Neuronal stem cell (in vitro differentiated cells): ENCODE measurements around the gene TRMT2B.
A peak's percentile ranks its signal among the peaks of the same experiment; 100 is the strongest.

ENCODE experiments used
- DNase-seq: peaks from one replicate; pipeline ENCODE4 v3.0.0-alpha.2; 2013; ENCODE audit warnings: low spot score
- H2AFZ ChIP-seq: one replicate; pipeline ENCODE4 v1.6.1; 2013; ENCODE audit warnings: mild to moderate bottlenecking, low read length, inconsistent platforms
- H2AK5ac ChIP-seq: 2 replicates; pipeline ENCODE4 v1.6.1; 2013; ENCODE audit warnings: low read depth, mild to moderate bottlenecking, inconsistent platforms, low read length, moderate library complexity, mixed read lengths
- H2BK120ac ChIP-seq: 2 replicates; pipeline ENCODE4 v1.6.1; 2013; ENCODE audit warnings: low read depth, mild to moderate bottlenecking, inconsistent platforms, low read length, moderate library complexity, mixed read lengths
- H2BK12ac ChIP-seq: one replicate; pipeline ENCODE4 v1.6.1; 2013; ENCODE audit warnings: low read length, inconsistent platforms
- H2BK15ac ChIP-seq: 2 replicates; pipeline ENCODE4 v1.6.1; 2013; ENCODE audit warnings: mild to moderate bottlenecking, low read length, inconsistent platforms, mixed read lengths
- H2BK5ac ChIP-seq: one replicate; pipeline ENCODE4 v1.6.1; 2013; ENCODE audit warnings: inconsistent platforms, mild to moderate bottlenecking, low read length, moderate library complexity
- H3K14ac ChIP-seq: one replicate; pipeline ENCODE4 v1.6.1; 2013; ENCODE audit warnings: low read length, inconsistent platforms
- H3K18ac ChIP-seq: 2 replicates; pipeline ENCODE4 v1.6.1; 2013; ENCODE audit warnings: low read length, inconsistent platforms
- H3K23ac ChIP-seq: 2 replicates; pipeline ENCODE4 v1.6.1; 2013; ENCODE audit warnings: low read depth, mild to moderate bottlenecking, mixed read lengths, low read length, inconsistent platforms; ENCODE audit not compliant: poor library complexity
- H3K27ac ChIP-seq: replicated peaks from 3 replicates; pipeline ENCODE4 v1.5.1; 2013; ENCODE audit warnings: low read length, inconsistent platforms
- H3K27me3 ChIP-seq, 3 experiments: 2 replicates each; pipeline ENCODE4 v1.6.1; 2013; ENCODE audit warnings: low read length in 3 of 3, mild to moderate bottlenecking in 2 of 3, inconsistent platforms in 1 of 3, low read depth in 1 of 3, mixed read lengths in 1 of 3, moderate library complexity in 1 of 3; ENCODE audit not compliant: control insufficient read depth in 3 of 3, insufficient read depth in 3 of 3
- H3K36me3 ChIP-seq, 2 donors: replicated peaks in 1 of 2; 2 replicates each; pipeline ENCODE4 v1.6.1; 2013; ENCODE audit warnings: low read length in 2 of 2; ENCODE audit not compliant: control insufficient read depth in 2 of 2, insufficient read depth in 2 of 2
- H3K4ac ChIP-seq: 2 replicates; pipeline ENCODE4 v1.6.1; 2013; ENCODE audit warnings: inconsistent platforms, mild to moderate bottlenecking, low read length, moderate library complexity
- H3K4me1 ChIP-seq, 2 donors: 1 replicate in 1 of 2; 2 replicates in 1 of 2; pipeline ENCODE4 v1.6.1; 2013; ENCODE audit warnings: low read length in 2 of 2, low read depth in 1 of 2; ENCODE audit not compliant: control insufficient read depth in 2 of 2, insufficient read depth in 1 of 2
- H3K4me2 ChIP-seq: one replicate; pipeline ENCODE4 v1.6.1; 2013; ENCODE audit warnings: mild to moderate bottlenecking, low read length, inconsistent platforms; ENCODE audit not compliant: insufficient read depth, poor library complexity, severe bottlenecking
- H3K4me3 ChIP-seq, 2 donors: 2 replicates each; pipeline ENCODE4 v1.5.1; 2013; ENCODE audit warnings: low read length in 2 of 2, mild to moderate bottlenecking in 2 of 2, inconsistent platforms in 1 of 2, moderate library complexity in 1 of 2
- H3K79me1 ChIP-seq: one replicate; pipeline ENCODE4 v1.6.1; 2013; ENCODE audit warnings: low read depth, mild to moderate bottlenecking, inconsistent platforms, low read length, moderate library complexity
- H3K9ac ChIP-seq: one replicate; pipeline ENCODE4 v1.6.1; 2013; ENCODE audit warnings: mild to moderate bottlenecking, low read depth, low read length, inconsistent platforms; ENCODE audit not compliant: poor library complexity
- H3K9me3 ChIP-seq, 2 donors: replicated peaks in 1 of 2; 2 replicates each; pipeline versions ENCODE3 to v1.6.1; 2013; ENCODE audit warnings: low read length in 2 of 2, mild to moderate bottlenecking in 2 of 2, inconsistent platforms in 1 of 2, low read depth in 1 of 2, mixed read lengths in 1 of 2, moderate library complexity in 1 of 2; ENCODE audit not compliant: control insufficient read depth in 2 of 2, insufficient read depth in 1 of 2
- H4K8ac ChIP-seq: one replicate; pipeline ENCODE4 v1.6.1; 2013; ENCODE audit warnings: low read depth, mild to moderate bottlenecking, inconsistent platforms, low read length, moderate library complexity
- H4K91ac ChIP-seq: one replicate; pipeline ENCODE4 v1.6.1; 2013; ENCODE audit warnings: low read length, low read depth, mild to moderate bottlenecking, inconsistent platforms; ENCODE audit not compliant: poor library complexity
- WGBS, 2 donors: extraction: QIAGEN DNeasy Blood & Tissue Kit; methylation state at CpG; one replicate each; pipeline ENCODE4 v1.1.7; 2013; ENCODE audit warnings: missing lambda C conversion rate in 2 of 2, mixed read lengths in 1 of 2; ENCODE audit not compliant: insufficient read length in 2 of 2, insufficient replicate concordance in 1 of 2; ENCODE audit errors: extremely low coverage in 2 of 2; 5-methylcytosine and 5-hydroxymethylcytosine counted together

TRMT2B gene

GRCh38 chrX:101081231-101081630 lies 29.3 kb upstream of the TRMT2B start:
- H3K4ac ChIP-seq = no peak overlapping the region
- no peaks in the 10 kb centered on the region for H3K36me3 ChIP-seq
- H3K4me3 ChIP-seq = no peak overlapping the region
- no peak for DNase-seq
- no peak overlapping the region for H2BK15ac ChIP-seq
- H3K4me1 ChIP-seq = peaks cover 6% of the 10 kb centered on the region in 2 donors
- no peak overlapping the region for H4K8ac ChIP-seq
- no peak overlapping the region for H2BK120ac ChIP-seq
- peaks cover 1% of the 10 kb centered on the region for H3K79me1 ChIP-seq
- no peak overlapping the region for H4K91ac ChIP-seq
- no peak overlapping the region for H3K14ac ChIP-seq
- no peak overlapping the region for H3K4me2 ChIP-seq
- H2BK12ac ChIP-seq = no peak overlapping the region
- no CpG with 5 or more reads among the region's 3 CpGs for WGBS, 2 donors
- H3K27me3 ChIP-seq = no peaks in the 10 kb centered on the region
- H3K9ac ChIP-seq = no peak overlapping the region
- H2AK5ac ChIP-seq = no peak overlapping the region
- H2BK5ac ChIP-seq = no peak overlapping the region
- no peak overlapping the region for H2AFZ ChIP-seq
- no peak overlapping the region for H3K18ac ChIP-seq
- H3K23ac ChIP-seq = no peak overlapping the region
- H3K27ac ChIP-seq = no peak overlapping the region
- H3K9me3 ChIP-seq = no peaks in the 10 kb centered on the region

DNA sequence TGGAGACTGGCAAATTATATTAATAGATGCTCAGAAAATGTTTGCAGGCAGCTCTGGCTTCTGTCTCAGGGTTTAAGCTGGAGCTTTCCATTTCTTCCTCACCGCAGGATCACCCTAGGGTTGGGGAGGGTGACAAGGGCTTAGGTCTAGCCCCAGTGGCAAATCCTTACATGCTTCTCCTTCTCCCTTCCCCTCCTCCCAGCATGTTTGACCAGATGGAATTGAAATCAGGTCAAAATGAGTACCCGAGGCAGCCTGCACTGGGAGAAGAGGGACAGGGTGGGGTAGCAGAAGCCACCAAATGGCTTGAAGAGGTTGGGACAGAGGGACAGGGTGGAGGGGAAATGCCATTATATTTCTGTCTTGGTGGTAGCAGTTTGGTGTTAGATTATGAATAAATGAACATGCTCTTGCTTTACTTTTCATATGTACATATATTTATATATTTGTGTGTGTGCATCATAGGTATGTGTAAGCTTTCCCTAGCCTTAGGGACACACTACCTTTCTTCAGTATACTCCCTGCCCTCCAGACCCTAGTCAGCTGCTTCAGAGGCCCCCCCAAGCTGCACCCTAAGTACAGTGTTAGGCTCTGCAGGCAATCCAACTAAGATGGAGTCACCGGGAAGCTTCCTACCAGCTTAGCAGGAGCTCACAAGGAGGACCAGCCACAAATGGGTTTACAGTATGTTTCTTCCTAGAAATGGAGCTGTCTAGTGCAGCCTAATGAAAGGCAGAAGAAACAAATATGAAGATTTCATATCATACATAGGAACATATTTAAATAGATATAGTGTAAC lies 28.6 kb upstream of the TRMT2B start:
- peak overlapping the region; percentile 62 for H3K4me2 ChIP-seq
- H3K4me3 ChIP-seq = no peak overlapping the region
- no peaks in the 10 kb centered on the region for H3K9me3 ChIP-seq
- H3K4ac ChIP-seq = no peak overlapping the region
- peak overlapping the region; percentile 96 for H2AFZ ChIP-seq
- H3K23ac ChIP-seq = no peak overlapping the region
- H2BK5ac ChIP-seq = no peak overlapping the region
- DNase-seq = no peak
- H3K27ac ChIP-seq = no peak overlapping the region
- H3K4me1 ChIP-seq = peaks cover 6% of the 10 kb centered on the region in 2 donors
- no peaks in the 10 kb centered on the region for H3K36me3 ChIP-seq
- no peak overlapping the region for H4K91ac ChIP-seq
- H2BK15ac ChIP-seq = no peak overlapping the region
- no CpG with 5 or more reads among the region's 3 CpGs for WGBS, 2 donors
- no peak overlapping the region for H3K9ac ChIP-seq
- H2BK12ac ChIP-seq = no peak overlapping the region
- no peak overlapping the region for H3K14ac ChIP-seq
- no peak overlapping the region for H4K8ac ChIP-seq
- no peak overlapping the region for H2BK120ac ChIP-seq
- peaks cover 1% of the 10 kb centered on the region for H3K79me1 ChIP-seq
- no peak overlapping the region for H2AK5ac ChIP-seq
- H3K18ac ChIP-seq = no peak overlapping the region
- H3K27me3 ChIP-seq = no peaks in the 10 kb centered on the region

DNA sequence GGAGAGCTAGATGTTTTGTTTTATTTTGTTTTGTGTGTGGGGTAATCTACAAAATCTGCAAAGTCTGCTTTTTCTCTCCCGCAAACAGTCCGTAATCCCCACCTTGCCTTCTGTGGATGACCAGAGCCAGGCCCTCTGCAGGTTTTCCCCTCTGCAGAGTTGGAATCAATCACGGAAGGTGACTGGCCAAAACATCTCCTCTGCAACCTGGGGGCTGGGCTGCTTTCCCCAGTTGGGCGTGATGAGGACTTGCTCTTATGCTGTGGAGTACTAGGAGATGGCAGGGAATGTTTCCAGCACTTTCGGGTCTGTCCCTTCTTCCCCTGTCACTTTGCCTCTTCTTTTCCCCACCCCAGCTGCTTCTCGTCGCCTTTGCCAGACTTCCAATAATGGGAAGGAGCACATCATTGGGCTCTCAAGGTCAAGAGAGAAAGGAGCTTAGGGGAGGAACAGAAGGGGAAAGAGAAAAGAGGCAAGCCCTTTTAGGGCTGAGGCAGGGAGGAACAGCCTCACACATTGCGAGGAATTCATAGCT lies 27.9 kb upstream of the TRMT2B start:
- Histone ChIP-seq H3K36me3 (no peaks in the 10 kb centered on the region), H3K9ac (no peak overlapping the region), H3K4me2 (peak overlapping the region; percentile 62), H2BK5ac (no peak overlapping the region), H3K18ac (no peak overlapping the region), H3K4me1 (peaks cover 6% of the 10 kb centered on the region in 2 donors), H3K27me3 (no peaks in the 10 kb centered on the region), H2AFZ (peak overlapping the region; percentile 96), H3K4ac (no peak overlapping the region), H2BK15ac (no peak overlapping the region), H3K79me1 (peaks cover 1% of the 10 kb centered on the region), H4K8ac (no peak overlapping the region), H3K4me3 (peak overlapping the region; percentile 64 to 66), H3K27ac (no peak overlapping the region), H2AK5ac (no peak overlapping the region), H3K9me3 (no peaks in the 10 kb centered on the region), H3K14ac (no peak overlapping the region), H2BK120ac (no peak overlapping the region), H2BK12ac (no peak overlapping the region), H4K91ac (no peak overlapping the region), H3K23ac (no peak overlapping the region)
- WGBS, 2 donors = no CpG with 5 or more reads among the region's 8 CpGs
- no peak for DNase-seq

DNA sequence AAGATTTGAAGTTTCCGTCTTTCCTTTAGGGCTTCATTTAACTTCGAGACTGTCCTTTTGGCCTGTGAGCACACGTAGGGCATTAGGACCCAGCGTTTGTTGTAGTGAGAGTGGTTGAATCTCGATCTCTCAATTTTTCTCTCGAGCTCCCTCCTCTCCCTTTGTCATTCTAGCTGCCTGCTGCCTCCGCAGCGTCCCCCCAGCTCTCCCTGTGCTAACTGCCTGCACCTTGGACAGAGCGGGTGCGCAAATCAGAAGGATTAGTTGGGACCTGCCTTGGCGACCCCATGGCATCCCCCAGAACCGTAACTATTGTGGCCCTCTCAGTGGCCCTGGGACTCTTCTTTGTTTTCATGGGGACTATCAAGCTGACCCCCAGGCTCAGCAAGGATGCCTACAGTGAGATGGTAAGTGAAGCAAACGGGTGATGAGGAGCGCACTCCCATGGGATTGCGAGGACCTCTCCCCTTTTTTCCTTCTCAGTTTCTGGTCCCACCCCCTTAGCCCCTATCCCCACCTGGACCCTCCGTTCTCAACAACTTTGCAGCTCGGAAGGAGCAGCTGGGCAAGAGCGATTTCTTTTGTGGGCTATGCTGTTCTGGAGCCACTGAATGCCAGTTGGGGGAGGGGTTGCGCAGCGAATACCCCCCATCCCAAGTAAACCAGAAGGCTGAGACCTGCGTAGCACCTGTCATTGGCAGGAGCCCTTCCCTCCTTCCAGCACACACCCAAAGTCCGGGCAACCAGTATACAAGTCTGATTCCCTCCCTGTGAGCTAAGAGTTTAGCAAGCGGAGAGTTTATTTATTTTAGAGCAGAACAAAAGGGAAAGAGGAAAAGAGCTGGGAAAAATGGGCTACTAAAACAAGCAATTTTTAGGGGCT lies 27.0 kb upstream of the TRMT2B start, which contains the start of gene TMEM35A:
TSS of gene TMEM35A (plus strand) at position 164 of the 883 bp plus-strand sequence. CDS start at position 288, 124 bp downstream.
- no peaks in the 10 kb centered on the region for H3K9me3 ChIP-seq
- H2BK5ac ChIP-seq = peak within 1 kb of the TSS; percentile 53
- H3K36me3 ChIP-seq = no peaks in the 10 kb centered on the region
- peak within 1 kb of the TSS; percentile 30 for H3K9ac ChIP-seq
- DNase-seq = no peak
- peak within 1 kb of the TSS; percentile 66 to 82 for H3K4me3 ChIP-seq
- no peak within 1 kb of the TSS for H2AK5ac ChIP-seq
- no peak within 1 kb of the TSS for H3K4ac ChIP-seq
- H2BK12ac ChIP-seq = no peak within 1 kb of the TSS
- H4K91ac ChIP-seq = no peak within 1 kb of the TSS
- H3K23ac ChIP-seq = no peak within 1 kb of the TSS
- peaks cover 1% of the 10 kb centered on the region for H3K79me1 ChIP-seq
- no CpG with 5 or more reads among the region's 23 CpGs for WGBS, 2 donors
- no peak within 1 kb of the TSS for H3K14ac ChIP-seq
- no peak within 1 kb of the TSS for H3K27ac ChIP-seq
- peak within 1 kb of the TSS; percentile 16 for H2BK15ac ChIP-seq
- H2AFZ ChIP-seq = peak within 1 kb of the TSS; percentile 96
- peak within 1 kb of the TSS; percentile 62 for H3K4me2 ChIP-seq
- H3K27me3 ChIP-seq = no peaks in the 10 kb centered on the region
- no peak within 1 kb of the TSS for H4K8ac ChIP-seq
- H2BK120ac ChIP-seq = no peak within 1 kb of the TSS
- H3K4me1 ChIP-seq = peaks cover 6% of the 10 kb centered on the region in 2 donors
- H3K18ac ChIP-seq = no peak within 1 kb of the TSS
